ENCODE results near the gene POLR2F. TPM values are rescaled to one million over a fixed set of nuclear protein-coding genes. Genes with fewer than 3 reads are reported as not detected.

The POLR2F gene
- total and polyA plus RNA-seq, 9 of the 15 experiments (the other 6 are each of a cell fraction or from before 2014, with no cell fraction given), result 98.9 to 410 (median 168) TPM

DNA sequence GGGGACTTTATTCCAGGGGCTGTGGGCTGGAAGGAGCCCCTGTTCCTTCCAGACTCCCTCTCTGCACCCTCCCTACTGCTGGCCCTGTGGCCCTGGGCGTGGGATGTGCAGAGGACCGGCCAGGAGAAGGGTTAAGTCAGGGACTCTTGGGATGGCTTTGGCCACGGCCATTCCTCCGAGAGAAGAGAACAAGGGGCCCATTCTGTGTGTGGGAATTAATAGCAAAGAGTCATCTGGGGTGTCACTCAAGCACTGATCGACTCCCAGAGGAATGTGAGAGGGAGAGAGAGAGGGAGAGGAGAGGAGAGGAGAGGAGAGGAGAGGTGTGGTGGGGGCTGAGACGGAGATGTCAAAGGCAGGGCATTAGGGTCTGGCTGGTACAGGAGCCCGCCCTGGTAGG lies 45.0 kb downstream of the POLR2F start:
- no peaks in the 10 kb centered on the region for H3K79me2 ChIP-seq (ENCODE audit: control insufficient read depth, insufficient read depth, low read length)
- WGBS (ENCODE audit: insufficient coverage, low coverage, missing lambda C conversion rate), result 33% methylated on average over 6 of the region's 7 CpGs
- CTCF ChIA-PET (ENCODE audit: low intra/inter-chr PET ratio), result no interaction called here
- ATAC-seq (no peak), DNase-seq (ENCODE audit: extremely low read depth in 1 of 4, low spot score in 3 of 4) (no peak), FAIRE-seq (no peak)
- H3K4me3 ChIP-seq, result no peak overlapping the region
- POLR2A ChIA-PET, result no interaction called here
- no peaks in the 10 kb centered on the region for H3K9me1 ChIP-seq (ENCODE audit: control insufficient read depth, insufficient read depth, low read length)
- no peaks in the 10 kb centered on the region for H3K9me3 ChIP-seq (replicated peaks; ENCODE audit: control insufficient read depth, insufficient read depth, low read depth, low read length)
- H3K27ac ChIP-seq (ENCODE audit: extremely low read depth, low read depth, low read length), result no peak overlapping the region
- in situ Hi-C loops (cut with MboI) (no loop called here), intact Hi-C loops (cut with micrococcal nuclease) (no loop called here)
- no peak overlapping the region for H3K4me2 ChIP-seq (ENCODE audit: insufficient read depth, low read length)
- H4K20me1 ChIP-seq (replicated peaks; ENCODE audit: control insufficient read depth, insufficient read depth, low read length), result no peaks in the 10 kb centered on the region
- H3K27me3 ChIP-seq (ENCODE audit: control insufficient read depth in 2 of 2, insufficient read depth in 2 of 2, low read length in 2 of 2), result no peaks in the 10 kb centered on the region; a peak in 1 of 5 replicates
- H3K36me3 ChIP-seq (ENCODE audit: control insufficient read depth, insufficient read depth, low read length), result no peaks in the 10 kb centered on the region
- H3K4me1 ChIP-seq (replicated peaks in 1 of 2; ENCODE audit: control insufficient read depth in 2 of 2, insufficient read depth in 2 of 2, low read length in 2 of 2), result peaks cover 0 to 16% of the 10 kb centered on the region in 2 experiments; a peak in 3 of 5 replicates
- no peak for TF ChIP-seq RBBP5 (IDR thresholded peaks at IDR 0.05; ENCODE audit: borderline replicate concordance, insufficient read depth, low read length, poor library complexity, severe bottlenecking)
- no peak for TF ChIP-seq YBX1 (IDR thresholded peaks at IDR 0.05)
- TF ChIP-seq HDGF (IDR thresholded peaks at IDR 0.05), result no peak
- no peak overlapping the region for H3K9ac ChIP-seq (ENCODE audit: insufficient read depth in 1 of 2, low read depth in 2 of 2, low read length in 2 of 2)
- BruUV-seq (replicated peaks), result no TSS peak
- no peak overlapping the region for H2AFZ ChIP-seq (ENCODE audit: low read depth, low read length)

DNA sequence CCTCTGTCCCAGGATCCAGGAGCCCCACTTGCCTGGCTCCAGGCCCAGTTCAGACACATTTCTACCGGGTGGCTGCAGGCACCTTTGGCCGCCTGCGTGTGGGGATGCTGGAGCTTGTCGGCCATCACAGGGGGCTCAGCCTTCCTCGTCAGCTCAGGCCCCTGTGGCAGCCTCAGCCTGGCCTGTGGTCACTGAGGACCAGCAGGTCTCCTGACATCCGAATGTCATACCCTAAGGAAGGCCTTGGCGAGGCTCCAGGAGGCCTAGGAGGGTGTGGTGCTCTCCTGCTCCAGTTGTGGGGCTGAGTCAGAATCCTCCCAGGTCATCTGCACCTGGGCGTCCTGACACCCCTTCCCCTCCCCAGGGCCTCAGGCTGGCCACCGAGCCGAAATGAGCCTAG lies 45.7 kb downstream of the POLR2F start:
- no peak overlapping the region for H3K27ac ChIP-seq (ENCODE audit: extremely low read depth, low read depth, low read length)
- ChIA-PET POLR2A (no interaction called here), CTCF (ENCODE audit: low intra/inter-chr PET ratio) (no interaction called here)
- in situ Hi-C loops (cut with MboI), result no loop called here
- DNase-seq (ENCODE audit: extremely low read depth in 1 of 4, low spot score in 3 of 4) (peak in 1 of 4 experiments; percentile 30), ATAC-seq (peak; percentile 55), FAIRE-seq (no peak)
- peaks cover 0 to 16% of the 10 kb centered on the region in 2 experiments; a peak in 3 of 5 replicates for H3K4me1 ChIP-seq (replicated peaks in 1 of 2; ENCODE audit: control insufficient read depth in 2 of 2, insufficient read depth in 2 of 2, low read length in 2 of 2)
- H3K4me2 ChIP-seq (ENCODE audit: insufficient read depth, low read length), result no peak overlapping the region
- no peaks in the 10 kb centered on the region for H3K79me2 ChIP-seq (ENCODE audit: control insufficient read depth, insufficient read depth, low read length)
- BruUV-seq (replicated peaks), result no TSS peak
- no peaks in the 10 kb centered on the region; a peak in 1 of 5 replicates for H3K27me3 ChIP-seq (ENCODE audit: control insufficient read depth in 2 of 2, insufficient read depth in 2 of 2, low read length in 2 of 2)
- no peaks in the 10 kb centered on the region for H3K36me3 ChIP-seq (ENCODE audit: control insufficient read depth, insufficient read depth, low read length)
- no peaks in the 10 kb centered on the region for H4K20me1 ChIP-seq (replicated peaks; ENCODE audit: control insufficient read depth, insufficient read depth, low read length)
- H3K9me1 ChIP-seq (ENCODE audit: control insufficient read depth, insufficient read depth, low read length), result no peaks in the 10 kb centered on the region
- WGBS (ENCODE audit: insufficient coverage, low coverage, missing lambda C conversion rate), result 26% methylated on average over 7 of the region's 10 CpGs
- no peaks in the 10 kb centered on the region for H3K9me3 ChIP-seq (replicated peaks; ENCODE audit: control insufficient read depth, insufficient read depth, low read depth, low read length)
- peak; percentile 35 for TF ChIP-seq NFIC (IDR thresholded peaks at IDR 0.05)
- no peak for TF ChIP-seq CBX3 (IDR thresholded peaks at IDR 0.05; ENCODE audit: borderline replicate concordance in 1 of 2, low read length in 2 of 2)
- TF ChIP-seq, protein P1, sequence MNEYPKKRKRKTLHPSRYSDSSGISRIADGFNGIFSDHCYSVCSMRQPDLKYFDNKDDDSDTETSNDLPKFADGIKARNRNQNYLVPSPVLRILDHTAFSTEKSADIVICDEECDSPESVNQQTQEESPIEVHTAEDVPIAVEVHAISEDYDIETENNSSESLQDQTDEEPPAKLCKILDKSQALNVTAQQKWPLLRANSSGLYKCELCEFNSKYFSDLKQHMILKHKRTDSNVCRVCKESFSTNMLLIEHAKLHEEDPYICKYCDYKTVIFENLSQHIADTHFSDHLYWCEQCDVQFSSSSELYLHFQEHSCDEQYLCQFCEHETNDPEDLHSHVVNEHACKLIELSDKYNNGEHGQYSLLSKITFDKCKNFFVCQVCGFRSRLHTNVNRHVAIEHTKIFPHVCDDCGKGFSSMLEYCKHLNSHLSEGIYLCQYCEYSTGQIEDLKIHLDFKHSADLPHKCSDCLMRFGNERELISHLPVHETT (CRISPR knock-in tag; conservative IDR thresholded peaks at IDR 0.05 in 1 of 2, IDR thresholded peaks at IDR 0.05 in 1 of 2), result no peak
- no peak for TF ChIP-seq ESRRA (IDR thresholded peaks at IDR 0.05; ENCODE audit: borderline replicate concordance, low read depth)
- no peak for TF ChIP-seq ZNF239 (CRISPR knock-in tag; IDR thresholded peaks at IDR 0.05)
- no peak overlapping the region for H3K4me3 ChIP-seq
- intact Hi-C loops (cut with micrococcal nuclease), result no loop called here
- H3K9ac ChIP-seq (ENCODE audit: insufficient read depth in 1 of 2, low read depth in 2 of 2, low read length in 2 of 2), result peak overlapping the region in 1 of 2 experiments; percentile 52; a peak in 1 of 4 replicates
- no peak overlapping the region for H2AFZ ChIP-seq (ENCODE audit: low read depth, low read length)
